Endothelial cell of umbilical vein (primary cell): Measurements from ENCODE around the gene CHRD. TPM values are rescaled to one million over a fixed set of nuclear protein-coding genes. Genes with fewer than 3 reads are reported as not detected.

Experiments
- BruUV-seq: library from RNA; stranded (reverse); fragments of 400-500 nt; replicated peaks from 2 replicates; lab custom pipeline; 2021; lab: Mats Ljungman, UMichigan
- CTCF ChIA-PET: fragments of 300-600, 350-600 bp; sonication (Branson Sonifier 250); formaldehyde crosslinking; loops from one replicate; lab custom pipeline; 2021; ENCODE audit warnings: antibody characterized with exemption, inconsistent platforms; lab: Charles Lee
- POLR2A ChIA-PET: fragments of 300-600, 350-600 bp; sonication (Branson Sonifier 250); formaldehyde crosslinking; loops from one replicate; lab custom pipeline; 2021; ENCODE audit warnings: antibody characterized with exemption, inconsistent platforms; lab: Charles Lee
- DNase-seq: peaks from one replicate; pipeline ENCODE4 v3.0.0-alpha.2; 2011; ENCODE audit warnings: low read depth, low spot score
- FAIRE-seq: peaks from 2 replicates; lab custom pipeline; 2011; peaks lifted over from hg19 to GRCh38; lab: Jason Lieb, UNC
- H2AFZ ChIP-seq: 2 replicates; pipeline ENCODE4 v1.6.0; 2012; ENCODE audit warnings: low read depth, low read length, control low read depth, inconsistent platforms
- H3K27ac ChIP-seq: 2 replicates; pipeline ENCODE4 v1.5.1; 2011; ENCODE audit warnings: low read depth, mild to moderate bottlenecking, control low read depth, low read length, moderate library complexity; ENCODE audit not compliant: insufficient read depth
- H3K27me3 ChIP-seq, 2 experiments: 2 replicates each; pipeline versions ENCODE4 v1.6.0 to v1.6.1; 2011; ENCODE audit warnings: low read length in 2 of 2, mixed read lengths in 1 of 2; ENCODE audit not compliant: control insufficient read depth in 2 of 2, insufficient read depth in 2 of 2
- H3K36me3 ChIP-seq, 2 experiments: 2 replicates in 1 of 2; 3 replicates in 1 of 2; pipeline ENCODE4 v1.5.1; 2011; ENCODE audit warnings: low read length in 2 of 2, mild to moderate bottlenecking in 1 of 2, moderate library complexity in 1 of 2; ENCODE audit not compliant: control insufficient read depth in 2 of 2, insufficient read depth in 2 of 2; ENCODE audit errors: extremely low read depth in 1 of 2
- H3K4me1 ChIP-seq: 3 replicates; pipeline ENCODE4 v1.5.1; 2011; ENCODE audit warnings: mild to moderate bottlenecking, low read length; ENCODE audit not compliant: control insufficient read depth, insufficient read depth; ENCODE audit errors: extremely low read depth
- H3K4me2 ChIP-seq: 2 replicates; pipeline ENCODE4 v1.6.1; 2011; ENCODE audit warnings: low read length, control low read depth, mixed read lengths; ENCODE audit not compliant: insufficient read depth
- H3K4me3 ChIP-seq, 3 experiments: fragments of 200-600 bp in 1 of 3; sonication (generic), shearing (Covaris generic) in 1 of 3; replicated peaks in 1 of 3; 2 replicates each; pipeline ENCODE4 v1.5.1; 2011 to 2016; ENCODE audit warnings: control low read depth in 3 of 3, low read length in 3 of 3, mild to moderate bottlenecking in 2 of 3, inconsistent platforms in 1 of 3, low read depth in 1 of 3, moderate library complexity in 1 of 3; ENCODE audit not compliant: insufficient read depth in 1 of 3
- H3K79me2 ChIP-seq: 2 replicates; pipeline ENCODE4 v1.6.0; 2012; ENCODE audit warnings: low read length, inconsistent platforms; ENCODE audit not compliant: control insufficient read depth, insufficient read depth
- H3K9ac ChIP-seq: replicated peaks from 2 replicates; pipeline ENCODE3; 2011; ENCODE audit warnings: low read length, control low read depth; ENCODE audit not compliant: insufficient read depth; ENCODE audit errors: extremely low read depth
- H3K9me1 ChIP-seq: replicated peaks from 3 replicates; pipeline ENCODE4 v1.6.0; 2011; ENCODE audit warnings: mild to moderate bottlenecking, low read length; ENCODE audit not compliant: control insufficient read depth, insufficient read depth; ENCODE audit errors: extremely low read depth
- H3K9me3 ChIP-seq: replicated peaks from 2 replicates; pipeline ENCODE4 v1.5.1; 2012; ENCODE audit warnings: low read length, inconsistent platforms; ENCODE audit not compliant: control insufficient read depth, insufficient read depth
- H4K20me1 ChIP-seq: replicated peaks from 2 replicates; pipeline ENCODE3; 2011; ENCODE audit warnings: mild to moderate bottlenecking, low read length; ENCODE audit not compliant: control insufficient read depth, insufficient read depth; ENCODE audit errors: extremely low read depth
- EZH2 ChIP-seq: IDR thresholded peaks from 2 replicates; pipeline ENCODE4 v1.6.1; 2012; ENCODE audit warnings: borderline replicate concordance, low read depth, mild to moderate bottlenecking, moderate library complexity, low read length, inconsistent platforms; ENCODE audit not compliant: severe bottlenecking
- GATA2 ChIP-seq: IDR thresholded peaks from 2 replicates; pipeline ENCODE4 v1.7.0; 2011; ENCODE audit warnings: low read depth, mild to moderate bottlenecking, moderate library complexity, mixed read lengths, low read length; ENCODE audit not compliant: insufficient read length, insufficient read depth
- JUN ChIP-seq: IDR thresholded peaks from 2 replicates; pipeline ENCODE4 v1.6.1; 2011; ENCODE audit warnings: borderline replicate concordance, low read depth; ENCODE audit not compliant: insufficient read length, insufficient read depth
- dilution Hi-C: fragments of 300-500 bp; cut with MboI; formaldehyde crosslinking; loops from one replicate; pipeline ENCODE4 v1.15.0; 2019; ENCODE audit warnings: low sequenced_read_pairs; ENCODE audit not compliant: extremely low pct_ligation_motif_present
- intact Hi-C: fragments of 100-400 bp; cut with micrococcal nuclease; formaldehyde crosslinking; loops from one replicate; pipeline ENCODE4 v1.10.0; 2022
- polyA plus RNA-seq, 4 experiments: library from polyadenylated mRNA; depleted of rRNA in 3 of 4; stranded (reverse) in 3 of 4; unstranded in 1 of 4; fragments of >200 nt; gene quantifications; 2 replicates each; pipeline versions ENCODE4 v1.2.1 to v1.2.3, GENCODE V29; 2011 to 2012; ENCODE audit warnings: missing spikeins in 1 of 4
- total RNA-seq: library from RNA; stranded (reverse); gene quantifications from 2 replicates; pipeline ENCODE4 v1.2.3, GENCODE V29; 2021

Gene CHRD
- total and polyA plus RNA-seq, 2 donors (not counting 3 experiments of a cell fraction or from before 2014, with no cell fraction given), result 0.40 to 0.54 TPM

DNA sequence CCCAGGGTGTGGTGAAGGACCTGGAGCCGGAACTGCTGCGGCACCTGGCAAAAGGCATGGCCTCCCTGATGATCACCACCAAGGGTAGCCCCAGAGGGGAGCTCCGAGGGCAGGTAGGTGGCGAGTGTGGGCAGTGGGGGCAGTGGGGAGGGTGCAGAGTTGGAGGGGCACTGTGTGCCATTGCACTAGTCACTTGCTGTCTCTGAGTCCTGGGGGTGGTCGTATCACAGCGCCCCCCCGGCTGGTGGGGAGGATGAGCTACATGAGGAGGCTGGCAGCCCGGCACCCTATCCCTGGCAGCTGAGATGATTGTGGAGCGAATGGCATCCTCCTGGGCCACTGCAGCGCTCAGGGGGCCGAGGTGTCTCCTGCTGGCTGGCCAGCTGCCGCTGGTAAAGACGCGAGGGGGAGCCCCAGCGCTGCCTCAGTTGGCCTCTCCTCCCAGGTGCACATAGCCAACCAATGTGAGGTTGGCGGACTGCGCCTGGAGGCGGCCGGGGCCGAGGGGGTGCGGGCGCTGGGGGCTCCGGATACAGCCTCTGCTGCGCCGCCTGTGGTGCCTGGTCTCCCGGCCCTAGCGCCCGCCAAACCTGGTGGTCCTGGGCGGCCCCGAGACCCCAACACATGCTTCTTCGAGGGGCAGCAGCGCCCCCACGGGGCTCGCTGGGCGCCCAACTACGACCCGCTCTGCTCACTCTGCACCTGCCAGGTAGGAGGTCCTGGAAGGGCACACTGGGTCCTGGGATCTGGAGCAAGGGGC, 6.4 kb downstream of the CHRD start:
- ChIA-PET POLR2A (no interaction called here), CTCF (interaction anchor here (1.0 to 6.9 kb wide), 5 partner anchors 11 to 161 kb away, joined by 3 to 52 read pairs (median 6); no protein-coding TSS in a partner anchor)
- no peak for DNase-seq
- no peak overlapping the region for H3K4me2 ChIP-seq
- no peaks in the 10 kb centered on the region for H3K79me2 ChIP-seq
- H3K36me3 ChIP-seq, result no peaks in the 10 kb centered on the region
- H2AFZ ChIP-seq, result no peak overlapping the region
- H3K9me3 ChIP-seq, result no peaks in the 10 kb centered on the region
- H3K4me3 ChIP-seq, result no peak overlapping the region
- H4K20me1 ChIP-seq, result no peaks in the 10 kb centered on the region
- H3K9ac ChIP-seq, result no peak overlapping the region
- TF ChIP-seq EZH2, result no peak
- peaks cover 3% of the 10 kb centered on the region for H3K4me1 ChIP-seq
- no peaks in the 10 kb centered on the region for H3K9me1 ChIP-seq
- intact Hi-C loops, result no loop called here
- H3K27me3 ChIP-seq, result peaks cover 23 to 27% of the 10 kb centered on the region in 2 experiments
- dilution Hi-C loops, result no loop called here
- no peak overlapping the region for H3K27ac ChIP-seq
- BruUV-seq, result no TSS peak
- no peak for FAIRE-seq

DNA sequence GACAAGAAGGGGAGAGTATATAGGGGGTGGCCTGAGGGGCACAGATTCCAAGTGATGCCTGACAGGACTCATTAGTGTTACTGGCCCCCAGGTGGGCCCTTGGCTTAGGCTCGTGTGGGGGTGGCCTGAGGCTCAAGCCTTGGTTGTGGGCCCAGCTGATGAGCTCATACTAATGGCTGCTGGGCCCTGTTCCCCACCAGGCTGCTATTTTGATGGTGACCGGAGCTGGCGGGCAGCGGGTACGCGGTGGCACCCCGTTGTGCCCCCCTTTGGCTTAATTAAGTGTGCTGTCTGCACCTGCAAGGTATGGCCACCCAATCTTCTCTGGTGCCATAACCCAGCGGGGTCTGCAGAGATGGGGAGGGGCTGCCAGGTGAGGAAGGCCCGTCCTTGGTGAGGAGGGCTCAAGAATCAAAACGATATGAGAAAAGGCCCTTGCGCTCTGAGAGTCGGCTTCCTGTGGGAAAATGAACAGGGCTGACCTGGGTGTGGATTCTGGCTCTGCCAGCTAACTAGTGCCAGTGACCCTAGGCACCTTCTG, 7.4 kb downstream of the CHRD start:
- H3K27ac ChIP-seq, result no peak overlapping the region
- no peaks in the 10 kb centered on the region for H3K9me3 ChIP-seq
- no peaks in the 10 kb centered on the region for H3K4me1 ChIP-seq
- intact Hi-C loops, result no loop called here
- dilution Hi-C loops, result no loop called here
- H3K9ac ChIP-seq, result no peak overlapping the region
- H3K27me3 ChIP-seq, result peaks cover 17 to 18% of the 10 kb centered on the region in 2 experiments
- BruUV-seq, result no TSS peak
- no peak overlapping the region for H3K4me2 ChIP-seq
- TF ChIP-seq JUN (no peak), GATA2 (no peak), EZH2 (no peak)
- FAIRE-seq, result no peak
- DNase-seq, result no peak
- ChIA-PET CTCF (interaction anchor here (1.6 to 6.9 kb wide), 2 partner anchors 15 to 155 kb away, joined by 4 to 52 read pairs; no protein-coding TSS in a partner anchor), POLR2A (interaction anchor here (0.5 kb wide), 1 partner anchor 161 kb away, joined by 4 read pairs; no protein-coding TSS in a partner anchor)
- H3K36me3 ChIP-seq, result no peaks in the 10 kb centered on the region
- no peaks in the 10 kb centered on the region for H4K20me1 ChIP-seq
- H3K79me2 ChIP-seq, result no peaks in the 10 kb centered on the region
- H3K4me3 ChIP-seq, result no peak overlapping the region
- no peak overlapping the region for H2AFZ ChIP-seq
- H3K9me1 ChIP-seq, result no peaks in the 10 kb centered on the region
